AG04450 (cell line): ENCODE data around the gene IL25. TPM values are rescaled to one million over a fixed set of nuclear protein-coding genes. Genes with fewer than 3 reads are reported as not detected.

Experiments
- CTCF ChIA-PET: fragments of 300-600, 350-600 bp; formaldehyde crosslinking; extraction: SDS; loops from one replicate; lab custom pipeline; 2022; ENCODE audit warnings: antibody characterized with exemption, inconsistent platforms; lab: Charles Lee
- POLR2A ChIA-PET: fragments of 350-600 bp; formaldehyde crosslinking; extraction: SDS; loops from one replicate; lab custom pipeline; 2021; ENCODE audit warnings: antibody characterized with exemption, inconsistent platforms; lab: Yijun Ruan, JAX
- DNase-seq: peaks from one replicate; pipeline ENCODE4 v3.0.0-alpha.2; 2011; ENCODE audit warnings: low read depth, low spot score
- H3K27ac ChIP-seq: one replicate; pipeline ENCODE4 v1.5.1; 2012; ENCODE audit warnings: low read depth, low read length, control low read depth
- H3K27me3 ChIP-seq: one replicate; pipeline ENCODE4 v1.6.0; 2012; ENCODE audit warnings: low read length; ENCODE audit not compliant: control insufficient read depth, insufficient read depth
- H3K4me3 ChIP-seq: 2 replicates; pipeline ENCODE4 v1.5.1; 2011; ENCODE audit warnings: mild to moderate bottlenecking, low read depth, low read length, control low read depth
- H3K9me3 ChIP-seq: 2 replicates; pipeline ENCODE4 v1.5.1; 2012; ENCODE audit warnings: low read length; ENCODE audit not compliant: control insufficient read depth, insufficient read depth
- polyA plus RNA-seq: library from polyadenylated mRNA; depleted of rRNA; stranded (reverse); fragments of >200 nt; gene quantifications from 2 replicates; pipeline ENCODE4 v1.2.3, GENCODE V29; 2011
- TF ChIP-seq, protein P1 (sequence below): IDR thresholded peaks from 2 replicates; pipeline ENCODE4 v1.5.1; 2011; ENCODE audit warnings: low read depth, low read length, control low read depth, inconsistent platforms

The IL25 gene
- polyA plus RNA-seq, 1 experiment = not detected

DNA sequence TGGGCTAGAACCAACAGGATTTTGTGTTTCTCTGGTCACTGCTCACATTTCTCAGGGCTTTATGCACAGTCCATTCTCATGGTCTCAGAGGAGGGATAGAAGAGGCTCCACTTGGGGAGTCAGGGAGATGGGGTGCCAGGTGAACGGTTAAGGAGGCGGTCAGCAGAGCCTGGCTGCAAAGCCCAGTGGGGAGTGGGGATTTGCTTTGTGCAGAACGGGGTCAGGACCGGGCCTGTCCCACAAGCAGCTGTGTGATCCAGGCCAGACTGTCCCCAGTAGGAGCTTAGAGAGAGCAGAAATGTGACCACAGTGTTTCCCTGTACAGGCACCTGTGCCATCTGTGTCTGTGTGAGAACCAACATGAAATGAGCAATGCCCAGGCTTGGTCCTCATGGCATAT lies 8.4 kb downstream of the IL25 start:
- Histone ChIP-seq H3K27ac (no peak overlapping the region), H3K4me3 (no peak overlapping the region), H3K27me3 (peaks cover 51% of the 10 kb centered on the region), H3K9me3 (no peaks in the 10 kb centered on the region)
- CTCF ChIA-PET = interaction anchor here (0.6 to 4.8 kb wide), 16 partner anchors 8 to 250 kb away, joined by 3 to 138 read pairs (median 6); partner anchors contain the start of genes PABPN1 and SLC22A17
- no peak for DNase-seq
- TF ChIP-seq, protein P1, sequence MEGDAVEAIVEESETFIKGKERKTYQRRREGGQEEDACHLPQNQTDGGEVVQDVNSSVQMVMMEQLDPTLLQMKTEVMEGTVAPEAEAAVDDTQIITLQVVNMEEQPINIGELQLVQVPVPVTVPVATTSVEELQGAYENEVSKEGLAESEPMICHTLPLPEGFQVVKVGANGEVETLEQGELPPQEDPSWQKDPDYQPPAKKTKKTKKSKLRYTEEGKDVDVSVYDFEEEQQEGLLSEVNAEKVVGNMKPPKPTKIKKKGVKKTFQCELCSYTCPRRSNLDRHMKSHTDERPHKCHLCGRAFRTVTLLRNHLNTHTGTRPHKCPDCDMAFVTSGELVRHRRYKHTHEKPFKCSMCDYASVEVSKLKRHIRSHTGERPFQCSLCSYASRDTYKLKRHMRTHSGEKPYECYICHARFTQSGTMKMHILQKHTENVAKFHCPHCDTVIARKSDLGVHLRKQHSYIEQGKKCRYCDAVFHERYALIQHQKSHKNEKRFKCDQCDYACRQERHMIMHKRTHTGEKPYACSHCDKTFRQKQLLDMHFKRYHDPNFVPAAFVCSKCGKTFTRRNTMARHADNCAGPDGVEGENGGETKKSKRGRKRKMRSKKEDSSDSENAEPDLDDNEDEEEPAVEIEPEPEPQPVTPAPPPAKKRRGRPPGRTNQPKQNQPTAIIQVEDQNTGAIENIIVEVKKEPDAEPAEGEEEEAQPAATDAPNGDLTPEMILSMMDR = no peak
- POLR2A ChIA-PET = interaction anchor here (0.6 to 2.1 kb wide), 3 partner anchors 28 to 268 kb away, joined by 3 to 9 read pairs (median 5); partner anchors contain the start of gene SLC22A17

DNA sequence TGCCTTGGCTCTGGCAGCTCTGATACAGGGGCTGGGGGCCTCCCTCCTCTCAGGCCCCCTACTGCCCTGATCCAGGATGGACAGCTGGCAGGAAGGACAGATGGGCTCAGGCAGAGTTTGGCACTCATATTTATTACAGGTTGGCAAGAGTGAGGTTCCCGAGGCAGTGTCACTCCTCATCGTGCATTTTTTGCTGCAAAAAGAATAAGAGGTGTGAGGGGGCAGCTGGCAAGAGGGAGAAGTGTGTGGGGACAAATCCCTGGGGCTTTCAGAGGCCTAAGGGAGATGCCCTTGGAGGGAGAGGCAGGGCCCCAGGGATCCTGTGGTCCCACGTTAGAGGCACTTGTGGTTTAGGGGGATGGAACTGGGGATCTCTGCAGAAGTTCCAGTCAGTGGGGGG lies 9.3 kb downstream of the IL25 start:
- H3K27ac ChIP-seq = no peak overlapping the region
- no peaks in the 10 kb centered on the region for H3K9me3 ChIP-seq
- H3K27me3 ChIP-seq = peaks cover 50% of the 10 kb centered on the region
- POLR2A ChIA-PET = no interaction called here
- DNase-seq = no peak
- CTCF ChIA-PET = interaction anchor here (0.6 to 4.8 kb wide), 2 partner anchors 56 to 323 kb away, joined by 3 to 138 read pairs; partner anchors contain the start of gene PABPN1
- TF ChIP-seq, protein P1 = no peak
- no peak overlapping the region for H3K4me3 ChIP-seq

DNA sequence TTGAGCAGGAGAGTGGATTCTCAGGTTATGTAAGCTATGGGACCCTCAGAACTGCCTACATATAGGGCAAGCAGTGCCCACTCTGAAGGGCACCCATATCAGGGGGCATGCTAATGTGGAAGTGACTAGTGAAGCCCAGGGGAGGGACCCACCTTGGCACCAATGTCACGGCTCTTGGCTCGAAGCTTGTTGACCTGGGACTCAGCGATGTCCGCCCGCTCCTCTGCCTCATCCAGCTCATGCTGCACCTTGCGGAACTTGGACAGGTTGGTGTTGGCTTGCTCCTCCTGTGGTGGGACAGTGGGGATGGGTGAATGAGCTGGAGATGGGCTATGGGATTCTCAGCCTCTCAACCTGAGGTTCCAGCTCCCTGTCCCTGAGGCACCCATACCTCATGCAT lies 9.7 kb downstream of the IL25 start:
- POLR2A ChIA-PET = no interaction called here

DNA sequence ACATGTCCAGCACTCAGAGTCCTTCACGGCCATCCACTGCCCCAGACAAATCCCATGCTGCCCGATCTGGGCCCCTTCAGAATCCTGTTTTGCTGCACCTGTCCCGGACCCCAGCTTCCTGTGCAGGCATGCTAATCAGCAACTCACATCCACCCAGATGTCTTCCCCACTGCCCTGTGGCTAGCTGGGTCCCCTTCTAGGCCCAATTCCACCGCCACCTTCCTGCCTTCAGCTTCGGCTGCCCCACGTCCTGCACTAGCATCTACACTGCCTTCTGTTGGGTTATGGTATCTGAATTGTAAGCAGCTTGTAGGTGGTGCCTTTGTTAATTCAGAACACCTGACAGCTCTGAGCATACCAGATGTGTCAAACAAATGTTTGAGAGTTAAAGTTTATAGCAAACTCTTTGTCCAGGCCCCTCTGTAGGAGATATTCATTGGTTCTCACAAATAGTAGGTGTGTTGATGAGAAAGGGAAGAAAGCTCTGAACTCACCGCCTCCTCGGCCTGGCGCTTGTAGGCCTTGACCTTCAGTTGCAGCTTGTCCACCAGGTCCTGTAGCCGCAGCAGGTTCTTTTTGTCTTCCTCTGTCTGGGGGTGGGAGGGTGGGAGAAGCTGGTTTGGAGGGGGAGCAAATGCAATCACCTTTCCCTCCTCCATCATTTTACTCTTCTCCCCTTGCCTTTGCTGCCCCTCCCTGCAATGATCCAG lies 10.3 kb downstream of the IL25 start:
- no peak for DNase-seq
- TF ChIP-seq, protein P1 = no peak
- peaks cover 41% of the 10 kb centered on the region for H3K27me3 ChIP-seq
- H3K27ac ChIP-seq = no peak overlapping the region
- POLR2A ChIA-PET = no interaction called here
- CTCF ChIA-PET = interaction anchor here (0.6 to 1.3 kb wide), 2 partner anchors 82 to 324 kb away, joined by 3 to 4 read pairs; no protein-coding TSS in a partner anchor
- H3K4me3 ChIP-seq = no peak overlapping the region
- no peaks in the 10 kb centered on the region for H3K9me3 ChIP-seq

More for the DNA sequence above, 9.7 kb downstream of the IL25 start:
- Histone ChIP-seq H3K4me3 (no peak overlapping the region), H3K27me3 (peaks cover 47% of the 10 kb centered on the region), H3K27ac (no peak overlapping the region), H3K9me3 (no peaks in the 10 kb centered on the region)
- CTCF ChIA-PET = interaction anchor here (0.6 kb wide), 1 partner anchor 324 kb away, joined by 3 read pairs; no protein-coding TSS in a partner anchor
- DNase-seq = no peak
- TF ChIP-seq, protein P1 = no peak

DNA sequence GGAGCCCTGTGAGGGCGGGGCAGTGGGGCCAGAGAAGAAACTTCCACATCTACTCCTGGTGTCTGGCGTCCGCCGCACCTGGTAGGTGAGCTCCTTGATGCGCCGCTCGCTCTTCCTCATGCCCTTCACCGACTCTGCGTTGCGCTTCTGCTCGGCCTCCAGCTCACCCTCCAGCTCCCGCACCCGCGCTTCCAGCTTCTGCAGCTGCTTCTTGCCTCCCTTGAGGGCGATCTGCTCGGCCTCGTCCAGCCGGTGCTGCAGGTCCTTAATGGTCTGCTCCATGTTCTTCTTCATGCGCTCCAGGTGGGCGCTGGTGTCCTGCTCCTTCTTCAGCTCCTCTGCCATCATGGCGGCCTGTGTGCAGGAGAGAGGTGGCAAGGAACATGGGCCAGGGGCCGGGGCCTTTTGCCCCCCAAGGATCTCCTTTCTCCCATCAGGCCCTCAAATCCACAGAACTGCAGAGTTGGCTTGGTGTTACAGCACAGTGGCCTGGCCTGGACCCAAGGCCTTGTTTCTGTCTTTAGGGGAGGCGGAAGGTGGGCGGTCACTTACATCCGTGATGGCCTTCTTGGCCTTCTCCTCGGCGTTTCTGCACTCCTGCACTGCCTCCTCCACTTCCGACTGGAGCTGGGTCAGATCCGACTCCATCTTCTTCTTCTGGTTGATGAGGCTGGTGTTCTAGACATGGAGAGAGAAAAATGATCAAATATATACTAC lies 11.9 kb downstream of the IL25 start:
- TF ChIP-seq, protein P1 = no peak
- no peak overlapping the region for H3K27ac ChIP-seq
- no peak overlapping the region for H3K4me3 ChIP-seq
- ChIA-PET CTCF (no interaction called here), POLR2A (no interaction called here)
- peaks cover 36% of the 10 kb centered on the region for H3K27me3 ChIP-seq
- DNase-seq = no peak
- no peaks in the 10 kb centered on the region for H3K9me3 ChIP-seq
